GM23338 (cell line): ENCODE results near the gene AAMDC.

ENCODE experiments used
- CREB1 ChIP-seq: fragments of 250-450 bp; sonication (Bioruptor Pico); IDR thresholded peaks from 2 replicates; pipeline ENCODE4 v1.5.0; 2020; ENCODE audit warnings: low read depth, mild to moderate bottlenecking, moderate library complexity
- EZH2 ChIP-seq: fragments of 200-600 bp; sonication (generic); IDR thresholded peaks from one replicate; pipeline ENCODE4 v1.8.0; 2017; ENCODE audit warnings: antibody characterized with exemption, mild to moderate bottlenecking, low read depth; ENCODE audit not compliant: unreplicated experiment
- EZH2phosphoT487 ChIP-seq: fragments of 200-600 bp; sonication (generic); IDR thresholded peaks from one replicate; pipeline ENCODE4 v1.8.1; 2018; ENCODE audit warnings: antibody characterized with exemption; ENCODE audit not compliant: unreplicated experiment
- JUNB ChIP-seq: IDR thresholded peaks from one replicate; pipeline ENCODE4 v1.6.1; 2016; ENCODE audit warnings: antibody characterized with exemption; ENCODE audit not compliant: unreplicated experiment
- POLR2AphosphoS5 ChIP-seq: IDR thresholded peaks from 2 replicates; pipeline ENCODE4 v1.6.1; 2016; ENCODE audit warnings: antibody characterized with exemption, low read depth
- ZNF114 ChIP-seq: fragments of 250-450 bp; sonication (Bioruptor Pico); IDR thresholded peaks from 2 replicates; pipeline ENCODE4 v1.5.0; 2020; ENCODE audit warnings: mild to moderate bottlenecking, moderate library complexity
- TF ChIP-seq, protein P1 (sequence below), 2 experiments: fragments of 200-600 bp in 1 of 2; sonication (generic) in 1 of 2; conservative IDR thresholded peaks; 2 replicates each; pipeline versions ENCODE4 v1.5.1 to v1.6.1; 2016 to 2017; ENCODE audit warnings: antibody characterized with exemption in 2 of 2, low read depth in 2 of 2, mild to moderate bottlenecking in 2 of 2, moderate library complexity in 1 of 2
- TF ChIP-seq, protein P2 (sequence below): IDR thresholded peaks from one replicate; pipeline ENCODE4 v1.6.1; 2018; ENCODE audit warnings: antibody characterized with exemption; ENCODE audit not compliant: unreplicated experiment
- TF ChIP-seq, protein P3 (sequence below): fragments of 250-450 bp; sonication (Bioruptor Pico); IDR thresholded peaks from 2 replicates; pipeline ENCODE4 v1.5.0; 2020; ENCODE audit warnings: mild to moderate bottlenecking, moderate library complexity

DNA sequence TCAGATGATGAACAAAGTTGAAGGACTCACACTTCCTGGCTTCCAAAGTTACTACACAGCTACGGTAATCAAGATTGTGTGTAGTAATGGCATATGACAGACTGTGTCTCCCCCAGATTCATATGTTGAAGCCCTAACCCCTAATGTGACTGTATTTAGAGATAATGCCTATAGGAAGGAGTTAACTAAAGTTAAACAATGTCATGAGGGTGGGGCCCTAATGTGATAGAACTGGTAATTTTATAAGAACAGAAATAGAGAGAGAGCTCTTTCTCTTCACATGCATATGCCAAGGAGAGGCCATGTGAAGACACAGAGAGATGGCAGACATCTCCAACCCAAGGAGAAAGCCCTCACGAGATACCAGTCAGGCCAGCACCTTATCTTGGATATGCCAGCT lies 8.0 kb downstream of the AAMDC start:
- TF ChIP-seq, protein P1, sequence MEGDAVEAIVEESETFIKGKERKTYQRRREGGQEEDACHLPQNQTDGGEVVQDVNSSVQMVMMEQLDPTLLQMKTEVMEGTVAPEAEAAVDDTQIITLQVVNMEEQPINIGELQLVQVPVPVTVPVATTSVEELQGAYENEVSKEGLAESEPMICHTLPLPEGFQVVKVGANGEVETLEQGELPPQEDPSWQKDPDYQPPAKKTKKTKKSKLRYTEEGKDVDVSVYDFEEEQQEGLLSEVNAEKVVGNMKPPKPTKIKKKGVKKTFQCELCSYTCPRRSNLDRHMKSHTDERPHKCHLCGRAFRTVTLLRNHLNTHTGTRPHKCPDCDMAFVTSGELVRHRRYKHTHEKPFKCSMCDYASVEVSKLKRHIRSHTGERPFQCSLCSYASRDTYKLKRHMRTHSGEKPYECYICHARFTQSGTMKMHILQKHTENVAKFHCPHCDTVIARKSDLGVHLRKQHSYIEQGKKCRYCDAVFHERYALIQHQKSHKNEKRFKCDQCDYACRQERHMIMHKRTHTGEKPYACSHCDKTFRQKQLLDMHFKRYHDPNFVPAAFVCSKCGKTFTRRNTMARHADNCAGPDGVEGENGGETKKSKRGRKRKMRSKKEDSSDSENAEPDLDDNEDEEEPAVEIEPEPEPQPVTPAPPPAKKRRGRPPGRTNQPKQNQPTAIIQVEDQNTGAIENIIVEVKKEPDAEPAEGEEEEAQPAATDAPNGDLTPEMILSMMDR (conservative IDR thresholded peaks at IDR 0.05; ENCODE audit: low read depth in 2 of 2), result no peak
- no peak for TF ChIP-seq EZH2
- TF ChIP-seq, protein P2, sequence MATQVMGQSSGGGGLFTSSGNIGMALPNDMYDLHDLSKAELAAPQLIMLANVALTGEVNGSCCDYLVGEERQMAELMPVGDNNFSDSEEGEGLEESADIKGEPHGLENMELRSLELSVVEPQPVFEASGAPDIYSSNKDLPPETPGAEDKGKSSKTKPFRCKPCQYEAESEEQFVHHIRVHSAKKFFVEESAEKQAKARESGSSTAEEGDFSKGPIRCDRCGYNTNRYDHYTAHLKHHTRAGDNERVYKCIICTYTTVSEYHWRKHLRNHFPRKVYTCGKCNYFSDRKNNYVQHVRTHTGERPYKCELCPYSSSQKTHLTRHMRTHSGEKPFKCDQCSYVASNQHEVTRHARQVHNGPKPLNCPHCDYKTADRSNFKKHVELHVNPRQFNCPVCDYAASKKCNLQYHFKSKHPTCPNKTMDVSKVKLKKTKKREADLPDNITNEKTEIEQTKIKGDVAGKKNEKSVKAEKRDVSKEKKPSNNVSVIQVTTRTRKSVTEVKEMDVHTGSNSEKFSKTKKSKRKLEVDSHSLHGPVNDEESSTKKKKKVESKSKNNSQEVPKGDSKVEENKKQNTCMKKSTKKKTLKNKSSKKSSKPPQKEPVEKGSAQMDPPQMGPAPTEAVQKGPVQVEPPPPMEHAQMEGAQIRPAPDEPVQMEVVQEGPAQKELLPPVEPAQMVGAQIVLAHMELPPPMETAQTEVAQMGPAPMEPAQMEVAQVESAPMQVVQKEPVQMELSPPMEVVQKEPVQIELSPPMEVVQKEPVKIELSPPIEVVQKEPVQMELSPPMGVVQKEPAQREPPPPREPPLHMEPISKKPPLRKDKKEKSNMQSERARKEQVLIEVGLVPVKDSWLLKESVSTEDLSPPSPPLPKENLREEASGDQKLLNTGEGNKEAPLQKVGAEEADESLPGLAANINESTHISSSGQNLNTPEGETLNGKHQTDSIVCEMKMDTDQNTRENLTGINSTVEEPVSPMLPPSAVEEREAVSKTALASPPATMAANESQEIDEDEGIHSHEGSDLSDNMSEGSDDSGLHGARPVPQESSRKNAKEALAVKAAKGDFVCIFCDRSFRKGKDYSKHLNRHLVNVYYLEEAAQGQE, result no peak
- no peak for TF ChIP-seq POLR2AphosphoS5
- no peak for TF ChIP-seq ZNF114
- TF ChIP-seq JUNB, result no peak
- no peak for TF ChIP-seq EZH2phosphoT487
- no peak for TF ChIP-seq CREB1 (CRISPR knock-in tag)
- TF ChIP-seq, protein P3, sequence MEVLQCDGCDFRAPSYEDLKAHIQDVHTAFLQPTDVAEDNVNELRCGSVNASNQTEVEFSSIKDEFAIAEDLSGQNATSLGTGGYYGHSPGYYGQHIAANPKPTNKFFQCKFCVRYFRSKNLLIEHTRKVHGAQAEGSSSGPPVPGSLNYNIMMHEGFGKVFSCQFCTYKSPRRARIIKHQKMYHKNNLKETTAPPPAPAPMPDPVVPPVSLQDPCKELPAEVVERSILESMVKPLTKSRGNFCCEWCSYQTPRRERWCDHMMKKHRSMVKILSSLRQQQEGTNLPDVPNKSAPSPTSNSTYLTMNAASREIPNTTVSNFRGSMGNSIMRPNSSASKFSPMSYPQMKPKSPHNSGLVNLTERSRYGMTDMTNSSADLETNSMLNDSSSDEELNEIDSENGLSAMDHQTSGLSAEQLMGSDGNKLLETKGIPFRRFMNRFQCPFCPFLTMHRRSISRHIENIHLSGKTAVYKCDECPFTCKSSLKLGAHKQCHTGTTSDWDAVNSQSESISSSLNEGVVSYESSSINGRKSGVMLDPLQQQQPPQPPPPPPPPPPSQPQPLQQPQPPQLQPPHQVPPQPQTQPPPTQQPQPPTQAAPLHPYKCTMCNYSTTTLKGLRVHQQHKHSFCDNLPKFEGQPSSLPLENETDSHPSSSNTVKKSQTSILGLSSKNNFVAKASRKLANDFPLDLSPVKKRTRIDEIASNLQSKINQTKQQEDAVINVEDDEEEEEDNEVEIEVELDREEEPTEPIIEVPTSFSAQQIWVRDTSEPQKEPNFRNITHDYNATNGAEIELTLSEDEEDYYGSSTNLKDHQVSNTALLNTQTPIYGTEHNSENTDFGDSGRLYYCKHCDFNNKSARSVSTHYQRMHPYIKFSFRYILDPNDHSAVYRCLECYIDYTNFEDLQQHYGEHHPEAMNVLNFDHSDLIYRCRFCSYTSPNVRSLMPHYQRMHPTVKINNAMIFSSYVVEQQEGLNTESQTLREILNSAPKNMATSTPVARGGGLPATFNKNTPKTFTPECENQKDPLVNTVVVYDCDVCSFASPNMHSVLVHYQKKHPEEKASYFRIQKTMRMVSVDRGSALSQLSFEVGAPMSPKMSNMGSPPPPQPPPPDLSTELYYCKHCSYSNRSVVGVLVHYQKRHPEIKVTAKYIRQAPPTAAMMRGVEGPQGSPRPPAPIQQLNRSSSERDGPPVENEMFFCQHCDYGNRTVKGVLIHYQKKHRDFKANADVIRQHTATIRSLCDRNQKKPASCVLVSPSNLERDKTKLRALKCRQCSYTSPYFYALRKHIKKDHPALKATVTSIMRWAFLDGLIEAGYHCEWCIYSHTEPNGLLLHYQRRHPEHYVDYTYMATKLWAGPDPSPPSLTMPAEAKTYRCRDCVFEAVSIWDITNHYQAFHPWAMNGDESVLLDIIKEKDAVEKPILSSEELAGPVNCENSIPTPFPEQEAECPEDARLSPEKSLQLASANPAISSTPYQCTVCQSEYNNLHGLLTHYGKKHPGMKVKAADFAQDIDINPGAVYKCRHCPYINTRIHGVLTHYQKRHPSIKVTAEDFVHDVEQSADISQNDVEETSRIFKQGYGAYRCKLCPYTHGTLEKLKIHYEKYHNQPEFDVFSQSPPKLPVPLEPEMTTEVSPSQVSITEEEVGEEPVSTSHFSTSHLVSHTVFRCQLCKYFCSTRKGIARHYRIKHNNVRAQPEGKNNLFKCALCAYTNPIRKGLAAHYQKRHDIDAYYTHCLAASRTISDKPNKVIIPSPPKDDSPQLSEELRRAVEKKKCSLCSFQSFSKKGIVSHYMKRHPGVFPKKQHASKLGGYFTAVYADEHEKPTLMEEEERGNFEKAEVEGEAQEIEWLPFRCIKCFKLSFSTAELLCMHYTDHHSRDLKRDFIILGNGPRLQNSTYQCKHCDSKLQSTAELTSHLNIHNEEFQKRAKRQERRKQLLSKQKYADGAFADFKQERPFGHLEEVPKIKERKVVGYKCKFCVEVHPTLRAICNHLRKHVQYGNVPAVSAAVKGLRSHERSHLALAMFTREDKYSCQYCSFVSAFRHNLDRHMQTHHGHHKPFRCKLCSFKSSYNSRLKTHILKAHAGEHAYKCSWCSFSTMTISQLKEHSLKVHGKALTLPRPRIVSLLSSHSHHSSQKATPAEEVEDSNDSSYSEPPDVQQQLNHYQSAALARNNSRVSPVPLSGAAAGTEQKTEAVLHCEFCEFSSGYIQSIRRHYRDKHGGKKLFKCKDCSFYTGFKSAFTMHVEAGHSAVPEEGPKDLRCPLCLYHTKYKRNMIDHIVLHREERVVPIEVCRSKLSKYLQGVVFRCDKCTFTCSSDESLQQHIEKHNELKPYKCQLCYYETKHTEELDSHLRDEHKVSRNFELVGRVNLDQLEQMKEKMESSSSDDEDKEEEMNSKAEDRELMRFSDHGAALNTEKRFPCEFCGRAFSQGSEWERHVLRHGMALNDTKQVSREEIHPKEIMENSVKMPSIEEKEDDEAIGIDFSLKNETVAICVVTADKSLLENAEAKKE (CRISPR knock-in tag), result no peak
